ENCODE results near the gene SLC11A2. TPM values are rescaled to one million over a fixed set of nuclear protein-coding genes. Genes with fewer than 3 reads are reported as not detected.
A peak's percentile ranks its signal among the peaks of the same experiment; 100 is the strongest.

SLC11A2 gene
- total RNA-seq (2021) (33.9 and 47.6 TPM in 2 replicates), Bru-seq, nascent RNA (percentile 72 among the genes with signal in this experiment), BruChase-seq, experiment 1, labeled RNA remaining after a 2-hour chase (percentile 84 among the genes with signal in this experiment), BruChase-seq, experiment 2, labeled RNA remaining after a 6-hour chase (percentile 80 among the genes with signal in this experiment)
- long read RNA-seq, full-length matches to known transcripts: 29 of 71 reads
- long read RNA-seq, partial matches to known transcripts: 22 of 71 reads
- long read RNA-seq, other reads (novel, unspliced or antisense): 20 of 71 reads

GRCh38 chr12:51025836-51026638, at the start of gene SLC11A2:
Gene SLC11A2, minus strand, starts transcription at chr12:51026384. Its CDS starts 15,656 bp downstream, at chr12:51010728.
- BruUV-seq (replicated peaks): TSS peak; percentile 47
- ChIA-PET CTCF (interaction anchor here (0.6 to 1.9 kb wide), 3 partner anchors 20 to 522 kb away, joined by 3 to 7 read pairs (median 3); no protein-coding TSS in a partner anchor), POLR2A (ENCODE audit: low non-redundant PET) (interaction anchor here (0.6 to 1.1 kb wide), 3 partner anchors 13 to 97 kb away, joined by 3 to 11 read pairs (median 4); no protein-coding TSS in a partner anchor)
- Histone ChIP-seq H3K9me3 (ENCODE audit: low read depth, low read length, poor library complexity, severe bottlenecking) (no peaks in the 10 kb centered on the region), H3K27me3 (replicated peaks; ENCODE audit: insufficient read depth, low read depth, low read length, poor library complexity) (no peaks in the 10 kb centered on the region), H3K4me1 (ENCODE audit: insufficient read depth, low read length, poor library complexity, severe bottlenecking) (peaks cover 8% of the 10 kb centered on the region), H3K27ac (ENCODE audit: low read depth, low read length, poor library complexity, severe bottlenecking) (peak within 1 kb of the TSS; percentile 74), H3K36me3 (ENCODE audit: insufficient read depth, low read length, poor library complexity, severe bottlenecking) (no peaks in the 10 kb centered on the region), H3K4me3 (ENCODE audit: low read depth, low read length, poor library complexity, severe bottlenecking) (peak within 1 kb of the TSS; percentile 92)
- TF ChIP-seq CTCF (conservative IDR thresholded peaks at IDR 0.05; ENCODE audit: low read depth, low read length) (no peak), EZH2 (IDR thresholded peaks at IDR 0.05; ENCODE audit: borderline replicate concordance, low read depth, low read length, poor library complexity, severe bottlenecking) (no peak)
- intact Hi-C loops (cut with micrococcal nuclease; ENCODE audit: unreplicated experiment): loop anchor here (10.0 kb wide), 1 partner anchor 521 kb away; the partner anchor contains the start of gene DIP2B
- DNase-seq (ENCODE audit: low spot score): peak; percentile 97

GRCh38 chr12:51075390-51075789, 49.2 kb upstream of the SLC11A2 start:
- intact Hi-C loops (cut with micrococcal nuclease; ENCODE audit: unreplicated experiment): no loop called here
- H3K4me1 ChIP-seq (ENCODE audit: insufficient read depth, low read length, poor library complexity, severe bottlenecking): peaks cover 3% of the 10 kb centered on the region
- no peak for TF ChIP-seq CTCF (conservative IDR thresholded peaks at IDR 0.05; ENCODE audit: low read depth, low read length)
- no peak for TF ChIP-seq EZH2 (IDR thresholded peaks at IDR 0.05; ENCODE audit: borderline replicate concordance, low read depth, low read length, poor library complexity, severe bottlenecking)
- no peak overlapping the region for H3K27ac ChIP-seq (ENCODE audit: low read depth, low read length, poor library complexity, severe bottlenecking)
- ChIA-PET CTCF (no interaction called here), POLR2A (ENCODE audit: low non-redundant PET) (no interaction called here)
- H3K4me3 ChIP-seq (ENCODE audit: low read depth, low read length, poor library complexity, severe bottlenecking): no peak overlapping the region
- peaks cover 25% of the 10 kb centered on the region for H3K36me3 ChIP-seq (ENCODE audit: insufficient read depth, low read length, poor library complexity, severe bottlenecking)
- no peak for DNase-seq (ENCODE audit: low spot score)
- no peaks in the 10 kb centered on the region for H3K9me3 ChIP-seq (ENCODE audit: low read depth, low read length, poor library complexity, severe bottlenecking)
- H3K27me3 ChIP-seq (replicated peaks; ENCODE audit: insufficient read depth, low read depth, low read length, poor library complexity): no peaks in the 10 kb centered on the region
- no TSS peak for BruUV-seq (replicated peaks)

DNA sequence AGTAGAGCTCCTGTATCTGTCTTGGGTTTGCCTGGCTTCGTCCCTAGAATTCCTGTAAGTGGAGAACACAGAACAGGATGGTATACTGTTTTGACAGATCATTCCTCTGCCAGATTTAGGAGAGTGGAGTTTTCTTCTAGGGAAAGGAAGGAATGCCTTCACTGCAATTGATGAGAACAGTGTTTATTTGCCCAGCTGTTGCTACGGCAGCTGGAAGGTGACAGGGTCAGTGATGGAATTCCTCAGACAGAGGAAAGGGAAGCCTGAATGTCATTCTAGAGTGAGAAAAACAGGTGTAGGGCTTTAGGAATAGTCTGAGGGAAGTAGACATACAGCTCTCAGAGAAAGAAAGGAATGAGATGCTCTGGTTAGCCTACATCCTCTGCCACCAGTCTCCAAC, 45.5 kb upstream of the SLC11A2 start:
- H3K36me3 ChIP-seq (ENCODE audit: insufficient read depth, low read length, poor library complexity, severe bottlenecking): peaks cover 38% of the 10 kb centered on the region
- POLR2A ChIA-PET (ENCODE audit: low non-redundant PET): interaction anchor here (0.5 kb wide), 1 partner anchor 289 kb away, joined by 3 read pairs; no protein-coding TSS in a partner anchor
- H3K27me3 ChIP-seq (replicated peaks; ENCODE audit: insufficient read depth, low read depth, low read length, poor library complexity): no peaks in the 10 kb centered on the region
- no peak overlapping the region for H3K27ac ChIP-seq (ENCODE audit: low read depth, low read length, poor library complexity, severe bottlenecking)
- CTCF ChIA-PET: interaction anchor here (0.6 kb wide), 1 partner anchor 246 kb away, joined by 6 read pairs; no protein-coding TSS in a partner anchor
- intact Hi-C loops (cut with micrococcal nuclease; ENCODE audit: unreplicated experiment): no loop called here
- no peak for DNase-seq (ENCODE audit: low spot score)
- TF ChIP-seq CTCF (conservative IDR thresholded peaks at IDR 0.05; ENCODE audit: low read depth, low read length) (no peak), EZH2 (IDR thresholded peaks at IDR 0.05; ENCODE audit: borderline replicate concordance, low read depth, low read length, poor library complexity, severe bottlenecking) (no peak)
- no TSS peak for BruUV-seq (replicated peaks)
- H3K9me3 ChIP-seq (ENCODE audit: low read depth, low read length, poor library complexity, severe bottlenecking): no peaks in the 10 kb centered on the region
- no peak overlapping the region for H3K4me3 ChIP-seq (ENCODE audit: low read depth, low read length, poor library complexity, severe bottlenecking)
- peaks cover 10% of the 10 kb centered on the region for H3K4me1 ChIP-seq (ENCODE audit: insufficient read depth, low read length, poor library complexity, severe bottlenecking)
